Mucosa of rectum (tissue), 2 donors: Measurements from ENCODE around the gene EFNA4.

Experiments
- H3K27ac ChIP-seq, 2 donors: one replicate each; pipeline ENCODE4 v1.7.0; 2013; ENCODE audit warnings: inconsistent platforms in 2 of 2, low read depth in 2 of 2, low read length in 2 of 2
- H3K27me3 ChIP-seq, 2 donors: one replicate each; pipeline ENCODE4 v1.7.0; 2013; ENCODE audit warnings: low read length in 2 of 2; ENCODE audit not compliant: control insufficient read depth in 2 of 2, insufficient read depth in 2 of 2
- H3K36me3 ChIP-seq, 2 donors: one replicate each; pipeline ENCODE4 v1.7.0; 2013; ENCODE audit warnings: low read length in 2 of 2; ENCODE audit not compliant: control insufficient read depth in 2 of 2, insufficient read depth in 2 of 2
- H3K4me1 ChIP-seq, 2 donors: one replicate each; pipeline ENCODE4 v1.7.0; 2013; ENCODE audit warnings: low read length in 2 of 2, mild to moderate bottlenecking in 1 of 2; ENCODE audit not compliant: control insufficient read depth in 2 of 2, insufficient read depth in 2 of 2
- H3K4me3 ChIP-seq, 2 donors: one replicate each; pipeline ENCODE4 v1.7.0; 2013; ENCODE audit warnings: low read length in 2 of 2
- H3K9ac ChIP-seq, 2 donors: one replicate each; pipeline ENCODE4 v1.7.0; 2013; ENCODE audit warnings: low read length in 2 of 2, low read depth in 1 of 2, mild to moderate bottlenecking in 1 of 2
- H3K9me3 ChIP-seq, 2 donors: one replicate each; pipeline ENCODE4 v1.7.0; 2013; ENCODE audit warnings: low read length in 2 of 2; ENCODE audit not compliant: control insufficient read depth in 2 of 2
- donor health status: healthy.
- donor health status: Normal muscosa, but diverticular disease.

The EFNA4 gene

GRCh38 chr1:155022136-155022926 lies 41.2 kb upstream of the EFNA4 start:
- Histone ChIP-seq H3K4me3 (no peak overlapping the region), H3K4me1 (peaks cover 7 to 11% of the 10 kb centered on the region in 2 donors), H3K9me3 (no peaks in the 10 kb centered on the region), H3K27ac (no peak overlapping the region), H3K27me3 (no peaks in the 10 kb centered on the region), H3K9ac (no peak overlapping the region), H3K36me3 (peaks cover 0 to 11% of the 10 kb centered on the region in 2 donors)

- H3K27me3 ChIP-seq: no peaks in the 10 kb centered on the region
- no peak overlapping the region for H3K4me3 ChIP-seq
- no peak overlapping the region for H3K9ac ChIP-seq
- H3K27ac ChIP-seq: no peak overlapping the region
- no peaks in the 10 kb centered on the region for H3K9me3 ChIP-seq
- peaks cover 3 to 6% of the 10 kb centered on the region in 2 donors for H3K4me1 ChIP-seq
- peaks cover 0 to 11% of the 10 kb centered on the region in 2 donors for H3K36me3 ChIP-seq
These were observed 40.7 kb upstream of the EFNA4 start for GRCh38 chr1:155022927-155023236.

- Histone ChIP-seq H3K27ac (no peak overlapping the region), H3K4me1 (peaks cover 0 to 3% of the 10 kb centered on the region in 2 donors), H3K4me3 (no peak overlapping the region), H3K27me3 (no peaks in the 10 kb centered on the region), H3K36me3 (peaks cover 0 to 8% of the 10 kb centered on the region in 2 donors), H3K9ac (no peak overlapping the region), H3K9me3 (no peaks in the 10 kb centered on the region)
These were observed 39.9 kb upstream of the EFNA4 start for GRCh38 chr1:155023627-155024026.

GRCh38 chr1:155024315-155024714 lies 39.2 kb upstream of the EFNA4 start:
- peaks cover 0 to 2% of the 10 kb centered on the region in 2 donors for H3K36me3 ChIP-seq

GRCh38 chr1:155026154-155026553 lies 37.4 kb upstream of the EFNA4 start:
- Histone ChIP-seq H3K9me3 (no peaks in the 10 kb centered on the region), H3K27ac (no peak overlapping the region)

More at GRCh38 chr1:155024315-155024714, 39.2 kb upstream of the EFNA4 start:
- no peak overlapping the region for H3K4me3 ChIP-seq
- H3K27ac ChIP-seq: no peak overlapping the region
- no peaks in the 10 kb centered on the region for H3K9me3 ChIP-seq
- H3K4me1 ChIP-seq: peaks cover 0 to 3% of the 10 kb centered on the region in 2 donors
- no peaks in the 10 kb centered on the region for H3K27me3 ChIP-seq
- H3K9ac ChIP-seq: no peak overlapping the region

GRCh38 chr1:155026588-155026987 lies 37.0 kb upstream of the EFNA4 start:
- Histone ChIP-seq H3K4me1 (peaks cover 0 to 3% of the 10 kb centered on the region in 2 donors), H3K9me3 (no peaks in the 10 kb centered on the region), H3K27me3 (no peaks in the 10 kb centered on the region), H3K9ac (no peak overlapping the region), H3K36me3 (no peaks in the 10 kb centered on the region), H3K4me3 (no peak overlapping the region), H3K27ac (no peak overlapping the region)

More at GRCh38 chr1:155026154-155026553, 37.4 kb upstream of the EFNA4 start:
- Histone ChIP-seq H3K36me3 (no peaks in the 10 kb centered on the region), H3K4me1 (peaks cover 0 to 3% of the 10 kb centered on the region in 2 donors), H3K4me3 (no peak overlapping the region), H3K27me3 (no peaks in the 10 kb centered on the region), H3K9ac (no peak overlapping the region)

GRCh38 chr1:155029513-155030242 lies 33.9 kb upstream of the EFNA4 start:
- H3K27ac ChIP-seq: no peak overlapping the region
- H3K27me3 ChIP-seq: no peaks in the 10 kb centered on the region
- H3K9ac ChIP-seq: no peak overlapping the region
- no peak overlapping the region for H3K4me3 ChIP-seq
- no peaks in the 10 kb centered on the region for H3K4me1 ChIP-seq
- no peaks in the 10 kb centered on the region for H3K9me3 ChIP-seq
- H3K36me3 ChIP-seq: no peaks in the 10 kb centered on the region

- no peaks in the 10 kb centered on the region for H3K4me1 ChIP-seq
- H3K9ac ChIP-seq: no peak overlapping the region
- H3K4me3 ChIP-seq: no peak overlapping the region
- no peaks in the 10 kb centered on the region for H3K9me3 ChIP-seq
- no peak overlapping the region for H3K27ac ChIP-seq
- H3K27me3 ChIP-seq: no peaks in the 10 kb centered on the region
- H3K36me3 ChIP-seq: no peaks in the 10 kb centered on the region
These were observed 33.2 kb upstream of the EFNA4 start for GRCh38 chr1:155030243-155030795.

GRCh38 chr1:155030899-155031298 lies 32.6 kb upstream of the EFNA4 start:
- no peaks in the 10 kb centered on the region for H3K4me1 ChIP-seq
- no peaks in the 10 kb centered on the region for H3K27me3 ChIP-seq
- no peak overlapping the region for H3K9ac ChIP-seq
- H3K9me3 ChIP-seq: no peaks in the 10 kb centered on the region
- no peaks in the 10 kb centered on the region for H3K36me3 ChIP-seq
- H3K4me3 ChIP-seq: no peak overlapping the region
- H3K27ac ChIP-seq: no peak overlapping the region

- Histone ChIP-seq H3K27me3 (no peaks in the 10 kb centered on the region), H3K9me3 (no peaks in the 10 kb centered on the region), H3K9ac (no peak overlapping the region), H3K27ac (no peak overlapping the region), H3K4me3 (no peak overlapping the region), H3K36me3 (no peaks in the 10 kb centered on the region), H3K4me1 (peaks cover 3 to 9% of the 10 kb centered on the region in 2 donors)
These were observed 30.7 kb upstream of the EFNA4 start for GRCh38 chr1:155032886-155033285.
